Measurements from ENCODE around the gene PRSS50.

Gene PRSS50

GRCh38 chr3:46724424-46724823, 6.8 kb upstream of the PRSS50 start:
- DNase-seq, result no peak

GRCh38 chr3:46722443-46722842, 4.8 kb upstream of the PRSS50 start:
- no peak for DNase-seq

GRCh38 chr3:46721009-46721408, 3.3 kb upstream of the PRSS50 start:
- DNase-seq, result no peak

GRCh38 chr3:46719735-46720271, 2.1 kb upstream of the PRSS50 start:
- no peak for DNase-seq

GRCh38 chr3:46719044-46719565, 1.4 kb upstream of the PRSS50 start:
- no peak for DNase-seq

- DNase-seq, result no peak
Observed at GRCh38 chr3:46716461-46717441, 918 bp downstream of the PRSS50 start.

- DNase-seq, result no peak
Observed at GRCh38 chr3:46715507-46716175, 2.0 kb downstream of the PRSS50 start.

GRCh38 chr3:46714728-46715506, 2.8 kb downstream of the PRSS50 start:
- no peak for DNase-seq

GRCh38 chr3:46713898-46714552, 3.6 kb downstream of the PRSS50 start:
- no peak for DNase-seq

- no peak for DNase-seq
Observed at GRCh38 chr3:46713050-46713897, 4.4 kb downstream of the PRSS50 start.

- no peak for DNase-seq
Observed at GRCh38 chr3:46712191-46713049, 5.2 kb downstream of the PRSS50 start.

GRCh38 chr3:46711760-46712159, 5.9 kb downstream of the PRSS50 start:
- DNase-seq, result no peak

- no peak for DNase-seq
Observed at GRCh38 chr3:46711305-46711704, 6.4 kb downstream of the PRSS50 start.

- DNase-seq, result no peak
Observed at GRCh38 chr3:46710671-46711295, 6.9 kb downstream of the PRSS50 start.

- no peak for DNase-seq
Observed at GRCh38 chr3:46710229-46710628, 7.4 kb downstream of the PRSS50 start.

- DNase-seq, result no peak
Observed at GRCh38 chr3:46709721-46710120, 7.9 kb downstream of the PRSS50 start.

GRCh38 chr3:46709157-46709654, 8.5 kb downstream of the PRSS50 start:
- DNase-seq, result no peak

- DNase-seq, result no peak
Observed at GRCh38 chr3:46708401-46709156, 9.1 kb downstream of the PRSS50 start.

GRCh38 chr3:46707601-46708011, 10.1 kb downstream of the PRSS50 start:
- no peak for DNase-seq

All from NCI-H1930 (cell line).